Mucosa of descending colon (tissue), 3 donors: ENCODE measurements around the gene MFSD6. TPM values are rescaled to one million over a fixed set of nuclear protein-coding genes. Genes with fewer than 3 reads are reported as not detected.

Source experiments
- ATAC-seq: fragments of 200-7000 bp; cut with Tn5 transposase; one replicate; pipeline ENCODE4 v1.9.1; 2020; ENCODE audit warnings: mild to moderate bottlenecking, moderate library complexity
- DNase-seq, 3 donors: peaks; one replicate each; pipeline ENCODE4 v3.0.0-alpha.2; 2020
- H3K36me3 ChIP-seq: fragments of 200-600 bp; one replicate; pipeline ENCODE4 v1.8.0; 2021; ENCODE audit warnings: low read depth, mild to moderate bottlenecking
- H3K4me1 ChIP-seq: fragments of 200-600 bp; one replicate; pipeline ENCODE4 v1.8.0; 2021; ENCODE audit warnings: low read depth, mild to moderate bottlenecking
- H3K4me3 ChIP-seq: fragments of 200-600 bp; one replicate; pipeline ENCODE4 v1.8.0; 2021; ENCODE audit warnings: mild to moderate bottlenecking
- H3K9me3 ChIP-seq: fragments of 200-600 bp; one replicate; pipeline ENCODE4 v1.8.0; 2021; ENCODE audit warnings: mild to moderate bottlenecking
- intact Hi-C, 2 donors: fragments of 100-400 bp; cut with DNase I in 1 of 2; cut with micrococcal nuclease in 1 of 2; formaldehyde crosslinking; loops; one replicate each; pipeline versions ENCODE4 v1.11.0 to v1.11.1; 2022; cut with DNase I, micrococcal nuclease
- total RNA-seq, 3 donors: library from RNA; stranded (reverse); fragmentation: NEBNext Ultra II Directional in 2 of 3; extraction: Animal tissue kit (Norgen Biotek cat#: 25700) in 2 of 3; gene quantifications; one replicate each; pipeline versions ENCODE4 v1.2.1 to v1.2.4, GENCODE V29; 2021 to 2023
- TF ChIP-seq, protein P1 (sequence below): fragments of 200-600 bp; IDR thresholded peaks from one replicate; pipeline ENCODE4 v1.8.0; 2022; ENCODE audit warnings: antibody characterized with exemption, mild to moderate bottlenecking
- donor health status: DM: no; HTN: no; CAD: no; lungs with moderate emphysema.
- donor health status: DM: no; HTN: no; CAD: no.
- donor health status: DM: no; HTN: yes; CAD: no.

MFSD6 gene
- total RNA-seq, 3 donors from 2014 or later: 58.4 to 73.2 (median 64.1) TPM

DNA sequence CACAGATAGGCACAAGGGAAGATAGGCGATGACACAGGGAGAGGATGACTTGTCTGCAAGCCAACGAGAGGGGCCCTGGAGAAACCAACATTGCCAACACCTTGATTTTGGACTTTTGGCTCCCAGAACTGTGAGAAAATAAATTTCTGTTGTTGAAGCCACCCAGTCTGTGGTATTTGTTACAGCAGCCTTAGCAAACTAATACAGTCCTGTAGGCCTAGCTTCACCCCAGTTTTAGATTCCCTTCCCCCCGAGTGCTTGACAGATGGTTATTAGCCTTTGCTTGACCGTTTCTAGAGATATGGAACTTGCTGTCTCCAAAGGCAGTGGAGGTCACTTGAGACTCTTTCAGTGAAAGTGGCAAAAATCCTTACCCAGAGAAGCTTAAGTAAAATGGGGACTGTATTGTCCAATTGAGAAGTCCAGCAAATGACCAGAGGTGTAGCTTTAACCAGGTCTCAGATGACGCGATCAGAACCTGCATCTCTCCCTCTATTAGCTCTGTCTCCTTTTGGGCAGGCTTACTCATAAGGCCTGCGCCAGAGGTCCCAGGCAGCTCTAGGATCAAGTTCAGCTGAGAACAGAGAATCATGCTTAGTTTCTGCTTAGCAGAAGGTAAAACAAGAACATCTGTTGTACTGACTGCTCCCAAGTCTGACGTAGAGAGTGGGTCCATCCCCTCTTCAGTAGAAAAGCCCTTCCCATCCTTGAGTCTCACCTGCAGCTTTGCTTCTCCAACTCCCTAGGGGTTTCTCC lies 50.4 kb downstream of the MFSD6 start:
- Histone ChIP-seq H3K36me3 (no peaks in the 10 kb centered on the region), H3K9me3 (no peaks in the 10 kb centered on the region), H3K4me1 (no peaks in the 10 kb centered on the region), H3K4me3 (no peak overlapping the region)
- TF ChIP-seq, protein P1, sequence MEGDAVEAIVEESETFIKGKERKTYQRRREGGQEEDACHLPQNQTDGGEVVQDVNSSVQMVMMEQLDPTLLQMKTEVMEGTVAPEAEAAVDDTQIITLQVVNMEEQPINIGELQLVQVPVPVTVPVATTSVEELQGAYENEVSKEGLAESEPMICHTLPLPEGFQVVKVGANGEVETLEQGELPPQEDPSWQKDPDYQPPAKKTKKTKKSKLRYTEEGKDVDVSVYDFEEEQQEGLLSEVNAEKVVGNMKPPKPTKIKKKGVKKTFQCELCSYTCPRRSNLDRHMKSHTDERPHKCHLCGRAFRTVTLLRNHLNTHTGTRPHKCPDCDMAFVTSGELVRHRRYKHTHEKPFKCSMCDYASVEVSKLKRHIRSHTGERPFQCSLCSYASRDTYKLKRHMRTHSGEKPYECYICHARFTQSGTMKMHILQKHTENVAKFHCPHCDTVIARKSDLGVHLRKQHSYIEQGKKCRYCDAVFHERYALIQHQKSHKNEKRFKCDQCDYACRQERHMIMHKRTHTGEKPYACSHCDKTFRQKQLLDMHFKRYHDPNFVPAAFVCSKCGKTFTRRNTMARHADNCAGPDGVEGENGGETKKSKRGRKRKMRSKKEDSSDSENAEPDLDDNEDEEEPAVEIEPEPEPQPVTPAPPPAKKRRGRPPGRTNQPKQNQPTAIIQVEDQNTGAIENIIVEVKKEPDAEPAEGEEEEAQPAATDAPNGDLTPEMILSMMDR: no peak
- DNase-seq (no peak), ATAC-seq (no peak)
- intact Hi-C loops: no loop called here

DNA sequence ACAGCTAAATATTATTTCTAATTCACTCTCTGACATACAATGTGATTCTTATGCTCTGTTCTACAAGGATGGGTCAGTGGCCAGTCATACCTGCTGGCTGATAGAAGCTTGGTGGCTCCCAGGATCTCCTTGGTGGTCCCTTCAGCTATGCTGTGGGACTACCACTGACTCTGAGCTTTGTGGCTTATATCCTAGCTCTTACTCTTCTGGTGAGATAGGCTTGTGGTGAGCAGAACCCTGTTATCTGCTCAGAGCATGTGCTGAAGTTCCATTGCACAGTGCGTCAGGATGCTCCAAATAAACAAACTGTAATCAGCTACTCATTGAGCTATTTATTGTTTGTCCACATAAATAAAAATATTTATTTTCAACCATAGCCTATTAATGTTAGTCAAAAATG lies 51.7 kb downstream of the MFSD6 start:
- DNase-seq (no peak), ATAC-seq (no peak)
- Histone ChIP-seq H3K4me1 (no peaks in the 10 kb centered on the region), H3K36me3 (no peaks in the 10 kb centered on the region), H3K4me3 (no peak overlapping the region), H3K9me3 (no peaks in the 10 kb centered on the region)
- TF ChIP-seq, protein P1: no peak
- intact Hi-C loops: no loop called here

DNA sequence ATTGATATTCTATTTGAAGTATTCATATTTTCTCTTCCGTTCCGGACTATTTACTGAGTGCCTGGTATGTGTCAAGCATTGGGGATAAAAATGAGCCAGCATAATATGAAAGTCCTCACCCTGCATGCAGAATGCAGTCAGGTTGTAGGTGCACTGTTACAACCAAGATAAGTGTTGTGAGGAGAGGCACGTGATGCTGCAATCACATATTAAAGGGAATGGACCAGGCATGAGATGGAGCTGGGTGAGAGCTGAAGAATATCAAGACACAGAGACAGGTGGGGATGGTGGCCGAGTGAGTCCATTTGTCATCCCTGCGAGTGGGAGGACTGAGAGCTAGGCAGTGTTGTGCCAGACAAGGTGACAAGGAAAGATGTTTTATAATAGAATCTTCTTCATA lies 52.3 kb downstream of the MFSD6 start:
- Histone ChIP-seq H3K4me1 (peaks cover 5% of the 10 kb centered on the region), H3K9me3 (no peaks in the 10 kb centered on the region), H3K36me3 (no peaks in the 10 kb centered on the region), H3K4me3 (no peak overlapping the region)
- intact Hi-C loops: no loop called here
- ATAC-seq (no peak), DNase-seq (no peak)
- TF ChIP-seq, protein P1: no peak

DNA sequence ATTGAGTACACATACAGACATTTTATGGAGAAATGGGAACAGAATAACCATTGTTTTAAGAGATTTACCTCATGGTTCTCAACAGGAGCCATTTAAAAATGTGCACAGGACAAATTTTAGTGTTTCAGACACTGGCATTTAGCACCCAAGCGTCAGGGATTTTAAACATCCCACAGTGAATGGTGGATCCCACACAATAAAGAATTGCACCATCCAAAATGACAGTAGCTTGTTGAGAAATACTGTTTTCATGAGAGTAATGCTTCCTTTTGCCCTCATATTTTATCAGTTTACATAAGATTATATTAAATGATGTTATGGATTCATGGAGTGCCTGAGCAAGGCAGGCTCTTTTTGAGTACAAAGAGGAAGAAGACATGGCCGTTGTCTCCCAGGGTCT lies 54.0 kb downstream of the MFSD6 start:
- Histone ChIP-seq H3K36me3 (no peaks in the 10 kb centered on the region), H3K4me3 (no peak overlapping the region), H3K4me1 (peaks cover 18% of the 10 kb centered on the region), H3K9me3 (no peaks in the 10 kb centered on the region)
- ATAC-seq: no peak
- TF ChIP-seq, protein P1: no peak
- no peak for DNase-seq
- intact Hi-C loops: no loop called here

DNA sequence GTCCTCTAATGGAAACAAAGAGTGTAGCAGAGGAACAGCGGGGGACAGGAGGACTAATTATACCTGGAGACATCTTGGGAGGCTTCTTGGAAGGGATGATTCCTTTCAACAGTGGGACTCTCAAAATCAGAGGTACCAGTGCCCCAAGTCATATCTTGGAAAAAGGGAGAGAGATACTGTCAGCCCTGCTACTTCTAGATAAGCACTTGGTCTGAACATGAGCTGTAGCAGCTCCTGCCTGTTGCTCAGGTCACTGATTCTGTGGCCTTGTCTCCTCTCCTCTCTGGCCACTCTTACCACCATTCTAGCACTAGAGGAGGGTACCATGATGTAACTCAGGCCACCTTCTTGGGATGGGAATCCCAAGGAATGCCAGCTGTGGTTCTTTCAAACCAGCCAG lies 54.5 kb downstream of the MFSD6 start:
- intact Hi-C loops: no loop called here
- Histone ChIP-seq H3K9me3 (no peaks in the 10 kb centered on the region), H3K4me1 (peaks cover 23% of the 10 kb centered on the region), H3K4me3 (no peak overlapping the region), H3K36me3 (no peaks in the 10 kb centered on the region)
- ATAC-seq (no peak), DNase-seq (no peak)
- TF ChIP-seq, protein P1: no peak
